HG02852 (cell line): ENCODE data around the gene PRICKLE2.

Experiments used
- ATAC-seq: cut with Tn5 transposase; IDR thresholded peaks from one replicate; pipeline ENCODE4 v1.9.1; 2021; ENCODE audit warnings: mild to moderate bottlenecking, moderate library complexity; ENCODE audit not compliant: unreplicated experiment

The PRICKLE2 gene

GRCh38 chr3:64222501-64223111, 2.7 kb downstream of the PRICKLE2 start:
- no peak for ATAC-seq

DNA sequence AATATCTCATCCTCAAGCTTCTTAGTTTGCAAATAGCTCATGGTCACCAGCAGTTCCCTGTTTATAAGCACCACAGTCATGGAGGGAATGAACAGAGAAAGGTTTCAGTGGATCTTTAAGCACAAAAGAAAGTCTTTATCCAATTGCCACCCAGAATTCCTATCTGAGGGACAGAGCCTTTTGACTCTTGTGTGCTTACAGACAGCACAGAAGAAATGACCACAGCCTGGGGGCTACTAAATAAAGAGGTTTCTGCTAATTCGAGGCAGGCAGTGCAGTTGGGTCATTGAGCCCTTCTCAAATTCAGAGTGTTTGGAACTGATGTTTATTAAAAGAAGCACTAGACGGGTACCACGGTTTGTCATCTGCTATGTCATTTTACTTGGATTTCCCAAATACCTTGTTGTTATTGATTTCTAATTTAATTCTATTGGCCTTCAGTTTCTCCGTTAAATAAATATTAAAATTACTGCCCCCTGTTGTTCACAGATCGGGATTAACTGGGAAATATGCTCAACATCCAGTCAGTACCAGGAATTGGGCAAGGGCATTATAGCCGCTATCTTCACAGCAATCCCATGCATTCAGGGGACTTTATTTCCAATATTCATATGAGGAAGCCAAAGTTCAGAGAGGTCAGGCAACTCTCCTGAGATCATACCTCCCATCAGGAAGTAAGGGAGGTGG, 3.6 kb downstream of the PRICKLE2 start:
- ATAC-seq, result no peak

DNA sequence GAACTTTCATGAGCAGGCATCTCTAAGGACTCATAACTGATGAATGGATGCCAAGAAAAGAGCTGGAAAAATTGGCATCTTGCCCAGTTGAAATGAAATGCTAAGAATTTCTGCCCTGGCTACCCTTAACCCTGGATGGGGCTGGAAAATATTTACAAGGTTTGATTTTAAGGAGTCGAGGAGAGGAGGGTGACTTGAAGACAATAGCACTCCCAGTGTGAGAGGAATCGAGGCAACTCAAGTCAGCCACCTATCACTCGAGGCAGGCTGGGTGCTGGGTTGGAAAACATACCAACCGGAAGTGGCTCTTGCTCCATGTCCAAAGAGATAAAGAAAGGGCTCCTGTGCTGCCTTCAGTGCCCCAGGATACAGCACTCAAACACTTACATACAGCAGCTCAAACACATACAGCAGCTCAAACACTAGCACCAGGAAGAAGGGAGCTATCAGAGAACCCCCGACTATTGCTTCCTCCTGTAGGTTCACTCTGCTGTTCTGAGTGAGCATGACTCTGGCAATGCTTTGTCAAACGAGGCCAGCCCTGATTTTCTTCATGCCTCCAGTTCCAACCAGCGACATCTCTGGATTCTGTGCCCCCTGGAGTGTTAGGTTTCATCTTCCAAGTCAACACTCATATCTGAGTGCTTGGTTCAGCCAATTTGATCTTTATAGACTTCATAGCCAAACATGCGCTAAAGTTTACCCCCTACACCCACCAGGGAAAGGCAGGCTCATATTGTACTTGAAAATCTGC, 4.9 kb downstream of the PRICKLE2 start:
- ATAC-seq, result no peak

DNA sequence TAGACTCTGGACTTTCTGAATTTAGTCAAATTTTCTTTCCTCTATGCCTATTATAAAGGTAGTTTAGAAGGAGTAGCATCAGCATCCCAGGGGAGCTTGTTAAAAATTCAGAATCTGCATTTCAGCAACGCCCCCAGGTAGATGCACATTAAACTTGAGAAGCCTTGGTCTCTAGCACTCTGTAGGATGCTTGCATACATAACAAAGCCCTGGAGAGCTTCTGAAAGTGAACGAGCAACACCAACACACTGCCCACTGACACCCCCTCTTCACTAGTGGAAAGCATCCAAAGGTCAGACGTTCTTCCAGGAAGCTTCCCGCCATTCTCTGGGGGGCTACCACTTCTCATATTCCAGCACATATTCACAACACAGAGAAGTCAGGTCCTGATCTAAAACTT, 6.5 kb downstream of the PRICKLE2 start:
- ATAC-seq, result no peak

DNA sequence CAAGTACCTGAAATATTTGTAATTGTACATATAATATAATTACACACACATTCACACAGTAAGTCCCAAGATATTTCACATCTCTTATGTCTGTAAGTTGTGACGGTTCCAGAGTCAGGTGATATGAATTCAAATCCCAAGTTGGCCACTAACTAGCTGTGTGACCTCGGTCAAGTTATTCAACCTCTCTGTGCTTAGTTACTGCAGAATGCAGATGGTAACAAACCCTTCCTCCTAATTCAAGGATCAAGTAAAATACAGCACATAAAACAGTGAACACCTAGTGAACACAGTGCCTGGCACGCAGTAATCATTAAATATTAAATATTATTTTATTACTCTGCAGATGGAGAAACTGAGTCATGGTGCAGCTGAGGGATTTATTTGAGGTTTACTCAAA, 6.9 kb downstream of the PRICKLE2 start:
- no peak for ATAC-seq

DNA sequence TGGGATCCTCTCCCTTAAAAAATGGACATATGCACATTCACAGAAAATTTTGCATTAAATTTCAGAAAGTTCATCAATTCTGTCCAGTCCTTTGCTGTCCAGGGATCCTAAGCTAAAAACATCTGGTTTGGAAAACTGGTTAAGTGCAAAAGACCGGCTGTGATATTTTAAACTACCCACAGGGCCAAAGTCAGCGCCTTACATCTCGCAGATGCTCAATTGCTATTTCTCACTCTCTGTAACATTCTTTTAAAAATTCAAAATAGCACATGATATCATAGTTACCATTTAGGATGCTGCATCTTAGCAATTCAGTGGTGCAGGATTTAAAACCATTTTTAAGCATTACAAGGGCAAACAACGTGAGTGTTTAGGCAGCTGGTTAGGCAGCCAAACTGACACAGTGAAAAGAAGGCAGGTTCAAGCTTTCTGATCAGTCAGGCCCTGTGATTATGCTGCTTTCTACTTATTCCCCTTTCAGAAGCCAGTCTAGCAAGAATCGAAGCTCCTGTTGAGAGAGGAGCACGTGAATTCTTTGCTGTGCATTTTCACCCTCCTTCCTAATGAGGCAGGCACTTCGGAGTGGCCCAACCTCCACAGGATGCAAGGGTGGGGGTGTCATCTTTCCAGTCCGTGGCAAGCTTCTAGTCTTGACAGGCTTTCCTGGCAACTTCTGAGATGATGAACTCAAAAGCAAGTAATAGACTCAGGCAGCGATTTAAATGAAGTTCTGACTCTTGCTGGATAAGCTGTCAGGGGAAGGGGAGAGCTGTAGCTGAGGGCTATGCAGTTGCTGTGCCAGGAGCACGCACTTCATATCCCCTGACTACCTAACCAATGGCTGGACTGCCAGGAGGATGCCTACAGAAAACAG, 8.8 kb downstream of the PRICKLE2 start:
- no peak for ATAC-seq

- no peak for ATAC-seq
These were observed 9.7 kb downstream of the PRICKLE2 start for GRCh38 chr3:64215559-64215958.

- no peak for ATAC-seq
These were observed 10.2 kb downstream of the PRICKLE2 start for GRCh38 chr3:64215103-64215502.

GRCh38 chr3:64214381-64215018, 10.8 kb downstream of the PRICKLE2 start:
- ATAC-seq, result no peak

GRCh38 chr3:64213962-64214379, 11.3 kb downstream of the PRICKLE2 start:
- ATAC-seq, result no peak

- ATAC-seq, result no peak
These were observed 11.9 kb downstream of the PRICKLE2 start for GRCh38 chr3:64213224-64213878.

- no peak for ATAC-seq
These were observed 15.2 kb downstream of the PRICKLE2 start for GRCh38 chr3:64209866-64210621.

DNA sequence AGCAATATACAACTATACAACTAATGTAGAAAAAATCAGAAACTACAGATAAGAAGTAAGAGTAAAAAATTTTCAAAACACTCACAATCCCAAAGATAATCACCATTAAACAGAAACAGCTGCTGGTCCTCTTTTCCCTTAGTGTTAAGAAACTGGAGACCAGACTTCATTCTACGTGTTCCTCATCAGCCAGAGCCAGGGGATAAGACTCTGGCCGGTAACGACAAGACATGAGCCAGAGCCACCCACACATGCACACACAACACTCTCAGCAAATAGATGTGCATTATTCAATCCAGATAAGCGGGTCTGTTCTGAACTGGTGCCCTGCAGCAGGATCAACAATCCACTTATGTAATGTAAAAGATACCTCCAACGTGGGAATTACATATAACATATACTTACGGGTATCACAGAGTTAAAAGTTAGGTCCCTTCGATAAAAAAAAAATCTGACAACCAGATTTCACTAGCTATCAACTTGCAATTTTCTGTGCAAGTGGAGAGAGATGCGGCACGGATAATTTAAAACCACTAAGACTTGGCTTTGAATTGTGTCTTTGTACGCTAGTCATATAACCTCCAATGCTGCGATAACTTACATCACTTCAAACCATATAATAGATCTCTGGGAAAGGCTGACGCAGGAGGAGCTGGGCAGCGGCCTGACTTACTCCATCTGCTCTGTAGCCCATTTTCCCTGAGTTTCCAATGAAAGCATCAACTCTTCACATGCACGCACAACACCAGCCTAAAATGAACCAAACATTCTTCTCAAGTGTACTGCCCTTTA, 17.8 kb downstream of the PRICKLE2 start:
- no peak for ATAC-seq

- no peak for ATAC-seq
These were observed 21.0 kb downstream of the PRICKLE2 start for GRCh38 chr3:64203969-64204908.

- no peak for ATAC-seq
These were observed 22.1 kb downstream of the PRICKLE2 start for GRCh38 chr3:64203216-64203615.

DNA sequence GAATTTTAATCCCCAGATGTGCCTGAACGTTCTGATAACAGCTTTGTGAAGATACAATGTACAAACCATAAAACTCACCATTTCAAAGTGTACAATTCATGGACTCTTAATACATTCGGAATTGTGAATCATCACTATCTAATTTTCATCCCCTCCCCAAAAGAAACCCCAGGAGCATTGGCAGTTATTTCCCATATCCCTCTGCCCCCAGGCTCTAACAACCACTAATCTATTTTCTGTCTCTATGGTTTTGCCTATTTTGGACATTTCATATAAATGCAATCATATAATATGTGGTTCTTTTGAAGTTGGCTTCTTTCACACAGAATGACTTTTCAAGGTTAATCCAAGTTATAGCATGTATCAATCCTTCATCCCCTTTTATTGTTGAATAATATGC, 25.3 kb downstream of the PRICKLE2 start:
- no peak for ATAC-seq

- no peak for ATAC-seq
These were observed 28.9 kb downstream of the PRICKLE2 start for GRCh38 chr3:64196236-64196929.
